DND-41 (cell line): ENCODE measurements around the gene PBLD.

Experiments
- ATAC-seq: fragments of 200-7000 bp; cut with Tn5 transposase; 3 replicates; pipeline ENCODE4 v1.9.1; 2021; ENCODE audit warnings: low read depth; ENCODE audit not compliant: insufficient read depth
- DNase-seq: peaks from one replicate; pipeline ENCODE4 v3.0.0-alpha.2; 2020
- H2AFZ ChIP-seq: 2 replicates; pipeline ENCODE4 v1.6.0; 2012; ENCODE audit warnings: low read depth, low read length
- H3K27ac ChIP-seq: 2 replicates; pipeline ENCODE4 v1.5.1; 2012; ENCODE audit warnings: low read length, inconsistent platforms
- H3K27me3 ChIP-seq: fragments of 200-600 bp; sonication (generic); 2 replicates; pipeline ENCODE4 v1.6.0; 2012; ENCODE audit warnings: low read length, mild to moderate bottlenecking, inconsistent platforms; ENCODE audit not compliant: insufficient read depth, poor library complexity
- H3K36me3 ChIP-seq: 2 replicates; pipeline ENCODE4 v1.5.1; 2012; ENCODE audit warnings: low read length, inconsistent platforms; ENCODE audit not compliant: insufficient read depth
- H3K4me1 ChIP-seq: 2 replicates; pipeline ENCODE4 v1.5.1; 2012; ENCODE audit warnings: mild to moderate bottlenecking, low read length; ENCODE audit not compliant: insufficient read depth
- H3K4me2 ChIP-seq: 2 replicates; pipeline ENCODE4 v1.6.0; 2012; ENCODE audit warnings: mild to moderate bottlenecking, moderate library complexity, low read length, inconsistent platforms; ENCODE audit not compliant: insufficient read depth
- H3K4me3 ChIP-seq, 2 experiments: fragments of 200-600 bp in 1 of 2; shearing (Covaris generic) in 1 of 2; 2 replicates each; pipeline ENCODE4 v1.5.1; 2012 to 2016; ENCODE audit warnings: inconsistent platforms in 2 of 2, low read length in 2 of 2, mild to moderate bottlenecking in 2 of 2, low read depth in 1 of 2, moderate library complexity in 1 of 2
- H3K79me2 ChIP-seq: 2 replicates; pipeline ENCODE4 v1.6.0; 2012; ENCODE audit warnings: low read length, inconsistent platforms; ENCODE audit not compliant: insufficient read depth
- H3K9ac ChIP-seq: 2 replicates; pipeline ENCODE4 v1.6.0; 2012; ENCODE audit warnings: low read depth, mild to moderate bottlenecking, inconsistent platforms, low read length, moderate library complexity
- H3K9me3 ChIP-seq: 2 replicates; pipeline ENCODE4 v1.5.1; 2012; ENCODE audit warnings: low read length, moderate library complexity, mild to moderate bottlenecking, inconsistent platforms; ENCODE audit not compliant: insufficient read depth, severe bottlenecking
- H4K20me1 ChIP-seq: 2 replicates; pipeline ENCODE4 v1.6.0; 2012; ENCODE audit warnings: low read length; ENCODE audit not compliant: insufficient read depth
- CTCF ChIP-seq: IDR thresholded peaks from 2 replicates; pipeline ENCODE4 v1.5.1; 2012; ENCODE audit warnings: borderline replicate concordance, low read length, moderate library complexity, mild to moderate bottlenecking; ENCODE audit not compliant: poor library complexity, severe bottlenecking; ENCODE audit errors: extremely low read depth
- EZH2 ChIP-seq: IDR thresholded peaks from 3 replicates; pipeline ENCODE4 v1.6.1; 2012; ENCODE audit warnings: borderline replicate concordance, low read depth, mild to moderate bottlenecking, moderate library complexity, low read length, inconsistent platforms; ENCODE audit not compliant: severe bottlenecking

The PBLD gene

GRCh38 chr10:68359189-68359588, 26.5 kb upstream of the PBLD start:
- no peaks in the 10 kb centered on the region for H3K4me1 ChIP-seq
- no peaks in the 10 kb centered on the region for H4K20me1 ChIP-seq
- H3K4me3 ChIP-seq = no peak overlapping the region
- no peaks in the 10 kb centered on the region for H3K9me3 ChIP-seq
- DNase-seq (no peak), ATAC-seq (no peak)
- TF ChIP-seq EZH2 (no peak), CTCF (no peak)
- H3K36me3 ChIP-seq = peaks cover 51% of the 10 kb centered on the region
- H3K9ac ChIP-seq = no peak overlapping the region
- H3K4me2 ChIP-seq = no peak overlapping the region
- H3K79me2 ChIP-seq = no peaks in the 10 kb centered on the region
- no peak overlapping the region for H3K27ac ChIP-seq
- H2AFZ ChIP-seq = no peak overlapping the region
- H3K27me3 ChIP-seq = no peaks in the 10 kb centered on the region

GRCh38 chr10:68353537-68353936, 20.8 kb upstream of the PBLD start:
- H3K36me3 ChIP-seq = peaks cover 47% of the 10 kb centered on the region
- no peaks in the 10 kb centered on the region for H3K79me2 ChIP-seq
- H4K20me1 ChIP-seq = no peaks in the 10 kb centered on the region
- no peak for DNase-seq
- H3K27me3 ChIP-seq = no peaks in the 10 kb centered on the region
- H3K4me1 ChIP-seq = no peaks in the 10 kb centered on the region
- H3K27ac ChIP-seq = no peak overlapping the region
- no peak for TF ChIP-seq EZH2
- TF ChIP-seq CTCF = no peak
- no peak overlapping the region for H2AFZ ChIP-seq
- H3K9ac ChIP-seq = no peak overlapping the region
- no peak overlapping the region for H3K4me2 ChIP-seq
- ATAC-seq = no peak
- no peak overlapping the region for H3K4me3 ChIP-seq
- no peaks in the 10 kb centered on the region for H3K9me3 ChIP-seq

GRCh38 chr10:68348265-68348741, 15.6 kb upstream of the PBLD start:
- Histone ChIP-seq H3K4me2 (no peak overlapping the region), H2AFZ (no peak overlapping the region), H3K9ac (no peak overlapping the region), H3K9me3 (no peaks in the 10 kb centered on the region), H3K27ac (no peak overlapping the region), H4K20me1 (peaks cover 3% of the 10 kb centered on the region; the same call in 1 of the 2 replicates), H3K4me3 (no peak overlapping the region), H3K36me3 (peaks cover 42% of the 10 kb centered on the region), H3K4me1 (no peaks in the 10 kb centered on the region), H3K79me2 (peaks cover 9% of the 10 kb centered on the region; the same call in 1 of the 2 replicates), H3K27me3 (no peaks in the 10 kb centered on the region)
- TF ChIP-seq CTCF = peak; percentile 90
- no peak for TF ChIP-seq EZH2
- ATAC-seq (peak; percentile 71), DNase-seq (peak; percentile 65)

- Histone ChIP-seq H3K27me3 (no peaks in the 10 kb centered on the region), H3K27ac (no peak overlapping the region), H2AFZ (no peak overlapping the region), H3K79me2 (peaks cover 24% of the 10 kb centered on the region), H3K36me3 (peaks cover 45% of the 10 kb centered on the region), H3K9ac (no peak overlapping the region), H4K20me1 (peaks cover 13% of the 10 kb centered on the region; the same call in 1 of the 2 replicates), H3K9me3 (no peaks in the 10 kb centered on the region), H3K4me1 (no peaks in the 10 kb centered on the region), H3K4me2 (no peak overlapping the region), H3K4me3 (no peak overlapping the region)
- DNase-seq = no peak
- ATAC-seq = no peak; the same call in 2 of the 3 replicates
- TF ChIP-seq EZH2 (no peak), CTCF (no peak)
Observed at GRCh38 chr10:68346774-68347173, 14.0 kb upstream of the PBLD start.
